HepG2 (cell line): ENCODE measurements around the gene TEX19. TPM values are rescaled to one million over a fixed set of nuclear protein-coding genes. Genes with fewer than 3 reads are reported as not detected.

Experiments
- ARID3A ChIP-seq: IDR thresholded peaks from 2 replicates; pipeline ENCODE4 v1.6.1; 2012; ENCODE audit warnings: low read depth, low read length, improper control_type of control experiment
- CEBPB ChIP-seq: IDR thresholded peaks from 2 replicates; pipeline ENCODE4 v1.6.1; 2011; ENCODE audit warnings: low read depth, low read length, improper control_type of control experiment, borderline replicate concordance
- CERS6 ChIP-seq: sonication (generic); formaldehyde crosslinking; IDR thresholded peaks from 2 replicates; pipeline ENCODE4 v1.5.0; 2020; ENCODE audit warnings: missing genetic modification reagents
- GATAD2A ChIP-seq: IDR thresholded peaks from 2 replicates; pipeline ENCODE4 v1.6.1; 2016
- HNF4G ChIP-seq, 2 experiments: sonication (generic) in 1 of 2; formaldehyde crosslinking in 1 of 2; IDR thresholded peaks; 2 replicates each; pipeline versions ENCODE4 v1.4.0 to v1.6.1; 2011 to 2020; ENCODE audit warnings: borderline replicate concordance in 2 of 2, low read depth in 2 of 2, mild to moderate bottlenecking in 2 of 2, low read length in 1 of 2, missing genetic modification reagents in 1 of 2, moderate library complexity in 1 of 2
- RFXAP ChIP-seq: sonication (generic); formaldehyde crosslinking; IDR thresholded peaks from 2 replicates; pipeline ENCODE4 v1.4.0; 2020; ENCODE audit warnings: missing genetic modification reagents, borderline replicate concordance
- SOX6 ChIP-seq, 2 experiments: fragments of 450-650 bp in 1 of 2; sonication (generic) in 1 of 2; formaldehyde crosslinking in 1 of 2; IDR thresholded peaks; 2 replicates each; pipeline versions ENCODE4 v1.4.0 to v1.6.1; 2017 to 2020; ENCODE audit warnings: antibody characterized with exemption in 1 of 2, mild to moderate bottlenecking in 1 of 2, missing genetic modification reagents in 1 of 2
- ZBTB3 ChIP-seq: sonication (generic); formaldehyde crosslinking; IDR thresholded peaks from 2 replicates; pipeline ENCODE4 v1.4.0; 2020; ENCODE audit warnings: low read depth, mild to moderate bottlenecking, moderate library complexity, missing genetic modification reagents, borderline replicate concordance
- ZNF292 ChIP-seq: sonication (generic); formaldehyde crosslinking; IDR thresholded peaks from 2 replicates; pipeline ENCODE4 v1.8.1; 2022; ENCODE audit warnings: mild to moderate bottlenecking, low read depth, missing genetic modification reagents, borderline replicate concordance
- ZNF430 ChIP-seq: sonication (generic); formaldehyde crosslinking; IDR thresholded peaks from 2 replicates; pipeline ENCODE4 v1.9.0; 2021; ENCODE audit warnings: mild to moderate bottlenecking, missing genetic modification reagents
- polyA plus RNA-seq, 8 experiments: library from polyadenylated mRNA; depleted of rRNA in 3 of 8; stranded (reverse) in 7 of 8; unstranded in 1 of 8; fragments of >200 nt; fragmentation: Illumina TruSeq in 4 of 8; extraction: Trizol in 4 of 8; gene quantifications; 2 replicates each; pipeline versions ENCODE4 v1.2.1 to v1.2.3, GENCODE V29; 2011 to 2016; ENCODE audit warnings: low read depth in 4 of 8, missing spikeins in 1 of 8, mixed read lengths in 1 of 8; ENCODE audit not compliant: insufficient read depth in 1 of 8
- total RNA-seq, 5 experiments: library from RNA; depleted of rRNA; stranded (reverse); fragments of >200 nt; fragmentation: Illumina TruSeq; extraction: Trizol; gene quantifications; 2 replicates each; pipeline ENCODE4 v1.2.3, GENCODE V29; 2016; ENCODE audit warnings: low read depth in 1 of 5
- TF ChIP-seq, protein P1 (sequence below): sonication (generic); formaldehyde crosslinking; IDR thresholded peaks from 2 replicates; pipeline ENCODE4 v1.8.0; 2022; ENCODE audit warnings: missing genetic modification reagents, mild to moderate bottlenecking, moderate library complexity, borderline replicate concordance

The TEX19 gene
- total and polyA plus RNA-seq, 2 of the 13 experiments (the other 11 are each of a cell fraction or from before 2014, with no cell fraction given) = 1.3 to 6.0 TPM

DNA sequence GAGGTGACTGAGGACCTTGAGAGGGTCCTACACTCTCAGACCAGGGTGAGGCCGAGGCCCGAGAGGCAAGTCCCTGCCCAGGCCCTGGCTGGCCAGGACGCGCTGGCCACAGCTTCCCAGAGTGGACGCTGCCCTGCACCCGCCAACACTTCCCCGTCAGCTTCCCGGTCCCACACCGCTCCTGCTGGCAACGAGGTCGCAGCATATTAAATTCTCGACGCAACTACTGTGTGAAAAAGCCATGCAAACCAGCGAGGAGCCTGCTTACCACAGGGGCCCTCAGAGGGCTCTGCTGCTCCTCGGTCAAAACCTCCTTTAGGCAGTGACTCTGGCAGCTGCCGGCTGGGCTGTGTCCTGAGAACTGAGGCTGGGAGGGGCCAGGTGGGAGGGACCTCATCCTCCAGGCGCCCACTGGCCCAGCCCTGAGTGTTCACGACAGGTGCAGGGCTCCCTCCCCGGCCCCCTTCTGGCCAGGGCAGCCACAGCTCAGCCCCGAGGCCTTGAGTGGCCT lies 2.1 kb upstream of the TEX19 start (continued):
- no peak for TF ChIP-seq CERS6 (CRISPR knock-in tag)
- no peak for TF ChIP-seq ARID3A
- TF ChIP-seq ZNF430 (CRISPR knock-in tag) = no peak
- TF ChIP-seq ZNF292 (CRISPR knock-in tag) = peak; percentile 87
- no peak for TF ChIP-seq SOX6 (IDR thresholded peaks at IDR 0.05)
- peak; percentile 22; the same call in 1 of the 2 replicates for TF ChIP-seq SOX6 (CRISPR knock-in tag; IDR thresholded peaks at IDR 0.05)
- TF ChIP-seq, protein P1, sequence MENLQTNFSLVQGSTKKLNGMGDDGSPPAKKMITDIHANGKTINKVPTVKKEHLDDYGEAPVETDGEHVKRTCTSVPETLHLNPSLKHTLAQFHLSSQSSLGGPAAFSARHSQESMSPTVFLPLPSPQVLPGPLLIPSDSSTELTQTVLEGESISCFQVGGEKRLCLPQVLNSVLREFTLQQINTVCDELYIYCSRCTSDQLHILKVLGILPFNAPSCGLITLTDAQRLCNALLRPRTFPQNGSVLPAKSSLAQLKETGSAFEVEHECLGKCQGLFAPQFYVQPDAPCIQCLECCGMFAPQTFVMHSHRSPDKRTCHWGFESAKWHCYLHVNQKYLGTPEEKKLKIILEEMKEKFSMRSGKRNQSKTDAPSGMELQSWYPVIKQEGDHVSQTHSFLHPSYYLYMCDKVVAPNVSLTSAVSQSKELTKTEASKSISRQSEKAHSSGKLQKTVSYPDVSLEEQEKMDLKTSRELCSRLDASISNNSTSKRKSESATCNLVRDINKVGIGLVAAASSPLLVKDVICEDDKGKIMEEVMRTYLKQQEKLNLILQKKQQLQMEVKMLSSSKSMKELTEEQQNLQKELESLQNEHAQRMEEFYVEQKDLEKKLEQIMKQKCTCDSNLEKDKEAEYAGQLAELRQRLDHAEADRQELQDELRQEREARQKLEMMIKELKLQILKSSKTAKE (CRISPR knock-in tag) = no peak
- no peak for TF ChIP-seq CEBPB
- 0 out of 2 replicates have a peak, but pooled peaks have one; percentile 31 for TF ChIP-seq GATAD2A
- no peak for TF ChIP-seq ZBTB3 (CRISPR knock-in tag)
- no peak for TF ChIP-seq RFXAP (CRISPR knock-in tag)
- no peak for TF ChIP-seq HNF4G (IDR thresholded peaks at IDR 0.05; ENCODE audit: borderline replicate concordance, low read depth, low read length)
- TF ChIP-seq HNF4G (CRISPR knock-in tag; IDR thresholded peaks at IDR 0.05; ENCODE audit: borderline replicate concordance, low read depth) = no peak
- TF ChIP-seq, all 625 proteins: peak for 30
